NCI-H1417 treated with DMSO at 0.1 percent for 48 hours (cell line): Measurements from ENCODE around the gene SLC39A9.

Experiments
- DNase-seq: peaks from one replicate; lab custom pipeline; 2025; lab: John Stamatoyannopoulos, UW

SLC39A9 gene, protein sequence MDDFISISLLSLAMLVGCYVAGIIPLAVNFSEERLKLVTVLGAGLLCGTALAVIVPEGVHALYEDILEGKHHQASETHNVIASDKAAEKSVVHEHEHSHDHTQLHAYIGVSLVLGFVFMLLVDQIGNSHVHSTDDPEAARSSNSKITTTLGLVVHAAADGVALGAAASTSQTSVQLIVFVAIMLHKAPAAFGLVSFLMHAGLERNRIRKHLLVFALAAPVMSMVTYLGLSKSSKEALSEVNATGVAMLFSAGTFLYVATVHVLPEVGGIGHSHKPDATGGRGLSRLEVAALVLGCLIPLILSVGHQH

DNA sequence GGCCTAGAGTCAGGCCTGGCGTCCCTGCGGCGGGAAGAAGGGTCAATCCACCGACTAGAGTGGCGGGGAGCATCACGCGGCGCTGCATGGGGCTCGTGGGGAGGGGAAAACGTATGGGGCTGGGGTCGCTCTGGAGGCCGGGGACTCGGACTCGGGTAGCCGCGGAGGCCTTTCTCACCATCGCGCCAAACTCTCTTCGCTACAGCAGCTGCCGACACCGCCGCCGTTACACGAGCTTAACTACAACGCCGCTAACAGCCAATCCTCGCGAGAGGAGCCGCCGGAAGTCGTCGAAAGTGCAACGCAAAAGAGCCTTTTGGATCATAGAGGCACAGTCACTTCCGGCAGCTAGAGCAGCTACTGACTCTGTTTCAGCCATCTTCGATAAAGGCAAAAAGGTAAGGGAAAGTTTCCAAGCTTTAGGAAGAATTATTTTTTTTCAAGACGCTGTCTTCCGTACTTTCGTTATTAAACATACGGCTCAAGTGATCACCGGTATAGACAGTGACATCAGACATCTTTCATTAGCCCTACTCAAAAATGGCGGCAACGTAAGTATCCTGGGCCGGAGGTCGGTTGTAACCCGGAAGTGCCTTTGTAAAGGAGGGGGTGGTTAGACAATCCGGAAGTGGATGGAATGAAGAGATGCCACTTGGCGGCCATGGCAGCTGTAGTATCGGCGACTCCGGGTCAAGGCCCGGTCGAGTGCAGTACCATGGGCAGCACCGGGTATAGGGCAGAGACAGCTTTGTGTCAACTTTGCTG, at the start of gene SLC39A9, which contains the start of gene ERH:
TSS of gene SLC39A9 (plus strand) at position 640 of the 765 bp plus-strand sequence. CDS start 678 bp downstream, outside the sequence.
TSS of gene ERH (minus strand) at position 247 of the 765 bp plus-strand sequence. CDS start at position 181, 66 bp downstream.
- peak; percentile 97 for DNase-seq

GRCh38 chr14:69349091-69349777, 49.3 kb upstream of the SLC39A9 start:
- DNase-seq: no peak

DNA sequence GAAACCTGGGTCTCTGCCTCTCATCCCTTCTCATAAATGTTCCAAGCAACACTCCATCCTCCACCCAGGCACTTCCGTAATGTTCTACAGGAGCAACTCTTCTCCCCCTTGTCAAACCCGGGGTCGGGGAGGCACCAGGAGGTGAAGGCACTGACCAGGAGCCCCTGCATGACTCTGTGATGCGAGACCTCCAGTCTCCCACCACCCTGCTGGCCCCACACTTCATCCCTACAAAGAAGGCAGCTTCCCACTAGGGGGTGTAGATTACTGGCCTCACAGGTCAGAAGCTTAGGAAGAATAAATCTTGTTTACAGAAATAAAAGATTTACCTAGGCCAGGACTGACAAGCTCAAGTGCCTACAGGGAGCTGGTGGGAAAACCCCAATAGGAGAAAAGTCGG, 47.6 kb upstream of the SLC39A9 start:
- no peak for DNase-seq

GRCh38 chr14:69351385-69351784, 47.1 kb upstream of the SLC39A9 start:
- DNase-seq: no peak

- DNase-seq: no peak
Observed at GRCh38 chr14:69351911-69352310, 46.6 kb upstream of the SLC39A9 start.

DNA sequence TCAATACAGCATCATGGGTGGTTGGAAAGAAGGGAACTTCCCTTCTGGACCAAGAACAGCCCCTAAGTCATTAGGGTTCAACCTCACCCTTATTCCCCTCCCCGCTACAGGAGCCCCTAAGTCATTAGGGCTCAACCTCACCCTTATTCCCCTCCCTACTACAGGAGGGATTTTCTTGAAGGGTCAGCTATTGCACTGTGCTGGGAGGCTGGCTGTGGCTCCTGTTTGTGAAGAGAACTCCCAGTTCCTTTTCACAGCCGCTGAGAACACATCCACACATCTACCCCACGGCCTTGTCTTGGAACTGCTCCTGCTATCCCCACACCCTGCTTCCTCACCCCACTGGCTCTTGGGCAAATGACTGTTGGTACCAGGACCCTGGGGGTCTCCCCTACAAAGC, 45.3 kb upstream of the SLC39A9 start:
- DNase-seq: no peak

DNA sequence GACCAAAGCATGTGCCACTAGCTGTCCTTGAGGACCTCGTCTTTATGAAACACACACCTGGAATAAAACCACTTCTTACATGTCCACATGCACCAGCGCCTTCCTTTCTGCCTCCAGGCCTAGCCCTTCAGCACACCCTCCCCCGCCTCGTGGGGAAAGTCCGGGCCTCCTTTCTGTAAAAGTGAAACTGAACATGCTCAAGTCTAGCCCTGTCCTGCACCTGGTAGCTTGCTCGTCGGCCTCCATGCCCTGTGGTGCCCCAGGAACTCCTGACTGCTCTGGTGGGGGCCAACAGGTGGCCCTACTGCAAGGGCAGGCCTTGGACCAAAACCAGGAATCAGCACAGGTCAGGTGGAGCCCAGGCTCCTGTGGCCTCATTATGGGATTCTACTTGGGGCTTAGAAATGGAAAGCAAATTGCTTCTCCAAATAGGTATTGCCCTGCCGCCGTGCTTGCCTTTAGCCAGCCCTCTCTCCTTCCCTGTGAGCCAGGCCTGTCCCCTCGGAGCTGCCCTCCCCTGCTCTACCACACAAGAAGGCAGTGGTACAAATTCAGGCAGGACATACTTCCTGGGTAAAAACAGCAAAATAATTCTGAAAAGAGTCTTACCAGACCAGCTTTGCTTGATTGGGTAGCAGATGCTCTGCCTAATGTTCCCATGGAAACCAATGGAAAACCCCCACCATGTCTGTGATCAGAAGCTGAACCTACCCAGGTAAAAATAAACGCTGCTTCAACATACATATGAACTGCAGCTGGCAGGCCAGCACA, 43.9 kb upstream of the SLC39A9 start:
- no peak for DNase-seq

DNA sequence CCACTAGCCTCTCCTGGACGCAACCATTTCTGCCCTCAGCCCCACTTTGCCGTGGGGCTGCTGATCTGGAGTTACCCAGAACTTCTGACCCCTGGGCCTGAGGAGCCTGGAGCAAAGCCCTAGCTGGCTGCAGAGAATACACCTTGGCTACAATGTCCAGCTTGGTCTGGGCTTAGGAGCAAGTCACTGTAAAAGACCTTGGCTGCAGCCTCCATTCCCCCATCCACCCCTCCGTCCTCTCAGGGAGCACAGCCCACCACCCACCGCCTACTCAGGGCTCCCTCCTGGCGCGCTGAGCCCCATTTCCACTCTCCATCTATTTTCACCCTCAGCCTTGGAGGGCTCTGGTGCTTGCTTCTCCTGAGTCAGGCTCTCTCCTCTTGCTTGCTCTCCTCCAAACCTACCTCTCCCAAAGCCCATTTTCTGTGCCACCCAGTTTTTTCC, 43.3 kb upstream of the SLC39A9 start:
- DNase-seq: no peak

- DNase-seq: no peak
Observed at GRCh38 chr14:69355607-69356281, 42.7 kb upstream of the SLC39A9 start.

DNA sequence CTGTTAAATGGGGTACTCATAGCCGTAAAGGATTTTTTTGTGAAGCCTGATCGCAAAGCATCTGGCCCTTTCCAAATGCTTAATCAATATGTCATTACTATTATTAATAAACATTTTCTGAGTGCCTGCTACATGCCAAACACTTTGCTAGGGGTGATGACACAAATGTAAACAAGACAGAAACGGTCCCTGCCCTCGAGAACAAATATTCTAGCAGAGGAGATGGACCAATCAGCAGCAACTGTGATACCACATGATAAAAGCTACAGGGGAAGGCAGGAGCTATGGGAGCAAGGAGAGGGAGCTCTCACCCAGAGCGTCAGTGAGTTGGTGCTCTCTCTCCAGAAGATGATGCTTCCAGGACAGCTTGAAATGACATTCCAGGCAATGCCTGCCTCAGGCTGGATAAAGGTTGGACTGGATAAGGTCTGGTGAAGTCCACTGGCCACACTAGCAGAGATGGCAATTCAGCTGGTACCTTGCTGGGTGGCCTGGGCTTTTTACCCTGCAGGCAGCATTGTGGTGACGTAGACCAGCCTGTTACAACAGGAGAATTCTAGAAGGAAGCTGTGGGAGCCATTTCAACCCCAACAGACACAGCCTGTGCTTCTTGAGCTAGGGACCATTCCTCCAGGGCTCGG, 41.5 kb upstream of the SLC39A9 start:
- no peak for DNase-seq

DNA sequence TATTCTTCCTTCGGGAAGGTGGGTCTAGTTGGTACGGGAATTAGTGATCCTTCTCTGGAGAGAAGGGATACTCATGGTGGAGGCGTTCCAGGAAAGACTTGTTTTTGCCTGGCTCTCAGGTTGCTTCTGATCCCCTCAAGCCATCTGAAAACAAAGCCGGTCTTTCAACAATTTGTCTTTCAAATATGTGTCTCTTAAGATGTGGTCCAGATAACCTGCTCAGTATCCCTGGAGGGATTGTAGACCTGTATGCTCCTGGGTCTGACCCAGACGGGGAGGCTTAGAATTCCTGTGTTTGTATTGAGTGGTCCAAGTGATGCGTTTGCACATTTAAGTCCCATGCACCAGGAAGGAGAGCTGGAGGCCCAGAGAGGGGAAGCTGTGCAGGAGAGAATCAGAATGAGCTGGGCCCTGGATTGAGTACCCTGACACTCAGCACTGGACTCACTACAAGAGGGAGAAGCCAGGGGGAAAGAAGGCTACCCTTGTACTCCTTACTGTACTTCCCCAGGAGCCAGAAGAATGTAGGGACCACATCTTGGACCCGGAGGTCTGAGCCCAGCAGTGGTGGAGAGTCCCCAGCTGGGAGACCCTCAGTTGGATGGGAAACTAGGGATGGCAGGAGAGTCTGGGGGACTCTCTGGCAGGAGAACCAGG, 40.8 kb upstream of the SLC39A9 start:
- DNase-seq: no peak

- DNase-seq: no peak
Observed at GRCh38 chr14:69358233-69358963, 40.1 kb upstream of the SLC39A9 start.

GRCh38 chr14:69358966-69359365, 39.5 kb upstream of the SLC39A9 start:
- no peak for DNase-seq

DNA sequence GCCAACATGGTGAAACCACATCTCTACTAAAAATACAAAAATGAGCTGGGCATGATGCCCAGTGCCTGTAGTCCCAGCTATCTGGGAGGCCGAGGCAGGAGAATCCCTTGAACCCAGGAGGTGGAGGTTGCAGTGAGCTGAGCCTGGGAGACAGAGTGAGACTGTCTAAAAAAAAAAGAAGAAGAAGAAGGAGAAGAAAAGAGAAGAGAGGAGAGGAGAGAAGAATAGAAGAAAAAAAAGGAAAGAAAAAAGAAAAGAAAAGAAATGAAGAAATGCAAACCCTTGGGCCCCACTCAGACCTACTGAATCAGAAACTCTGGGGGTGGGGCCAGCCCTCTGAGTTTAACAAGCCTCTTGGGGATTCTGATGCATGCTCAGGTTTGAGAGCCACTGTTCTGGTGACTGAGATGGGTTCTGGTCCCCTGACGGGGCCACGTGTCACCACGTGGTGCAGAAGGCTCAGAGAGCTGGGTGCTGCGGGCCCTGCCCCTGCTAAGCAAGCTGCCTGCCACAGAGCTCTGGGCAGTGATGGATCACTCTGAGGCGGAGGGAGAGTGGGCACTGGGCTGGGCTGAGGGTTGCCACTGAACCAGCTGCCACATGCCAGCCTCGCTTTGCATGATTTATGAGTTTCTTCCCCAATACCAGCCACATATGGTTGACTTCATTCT, 37.9 kb upstream of the SLC39A9 start:
- DNase-seq: peak; percentile 1

DNA sequence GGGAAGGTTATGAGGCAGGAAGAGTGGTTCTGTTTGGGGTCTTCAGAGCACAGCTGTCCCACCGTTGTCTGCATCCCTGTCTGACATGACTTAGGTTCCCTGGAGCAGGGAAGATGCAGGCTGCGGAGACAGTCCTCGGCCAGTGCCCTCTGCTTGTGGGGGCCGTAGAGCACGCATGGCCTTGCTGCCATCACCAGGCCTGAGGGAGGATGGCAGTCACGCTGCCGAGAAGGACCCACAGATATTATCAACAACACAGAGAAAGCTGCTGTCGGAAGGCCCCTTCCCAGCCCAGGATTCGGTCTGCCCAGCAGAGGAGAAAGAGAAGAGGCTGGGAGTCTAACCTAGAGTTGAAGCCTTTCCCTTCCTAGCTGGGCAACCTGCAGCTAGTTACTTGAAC, 35.4 kb upstream of the SLC39A9 start:
- no peak for DNase-seq

GRCh38 chr14:69363964-69364363, 34.5 kb upstream of the SLC39A9 start:
- DNase-seq: no peak

DNA sequence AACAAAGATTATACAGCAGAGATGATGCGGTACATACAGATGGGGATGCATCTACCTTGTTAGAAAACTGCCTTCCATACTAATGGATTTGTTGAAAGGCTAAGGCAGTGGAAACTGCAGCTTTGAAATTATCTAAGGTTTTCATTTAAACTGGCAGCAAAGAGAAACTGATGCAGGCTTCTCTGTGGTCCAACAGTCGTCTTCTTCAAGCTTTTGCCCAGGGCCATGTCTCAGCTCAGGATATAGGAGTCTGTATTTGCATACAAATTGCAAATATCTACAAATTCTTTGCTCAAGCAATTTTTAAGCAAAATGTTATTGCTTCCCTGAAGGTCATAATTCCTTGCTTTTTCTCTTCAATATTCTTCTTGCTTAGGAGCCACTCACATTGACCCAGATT, 34.1 kb upstream of the SLC39A9 start:
- no peak for DNase-seq

GRCh38 chr14:69366069-69366468, 32.4 kb upstream of the SLC39A9 start:
- DNase-seq: no peak

- no peak for DNase-seq
Observed at GRCh38 chr14:69366761-69367160, 31.7 kb upstream of the SLC39A9 start.
